ENCODE measurements around the gene VPS13C. TPM values are rescaled to one million over a fixed set of nuclear protein-coding genes. Genes with fewer than 3 reads are reported as not detected.

The VPS13C gene
- total RNA-seq, 1 experiment from 2014 or later: 18.6 TPM

- no peak for TF ChIP-seq ATF3 (IDR thresholded peaks at IDR 0.05)
Measured at GRCh38 chr15:61893146-61893545, 167.1 kb downstream of the VPS13C start (continued).

GRCh38 chr15:61892140-61892539, 168.1 kb downstream of the VPS13C start:
- no peak overlapping the region for H3K9ac ChIP-seq (ENCODE audit: low read length)
- no peaks in the 10 kb centered on the region for H3K36me3 ChIP-seq (ENCODE audit: control insufficient read depth in 1 of 2, insufficient read depth in 2 of 2, low read length in 2 of 2)
- POLR2A ChIA-PET: no interaction called here
- H3K27ac ChIP-seq (ENCODE audit: low read depth, low read length): no peak overlapping the region
- H3K4me2 ChIP-seq (ENCODE audit: low read length): no peak overlapping the region
- no peaks in the 10 kb centered on the region for H3K4me1 ChIP-seq (ENCODE audit: control insufficient read depth in 1 of 2, insufficient read depth in 2 of 2, low read length in 2 of 2)
- H3K27me3 ChIP-seq (ENCODE audit: insufficient read depth, low read length): no peaks in the 10 kb centered on the region
- TF ChIP-seq JUND (IDR thresholded peaks at IDR 0.05): no peak
- no peak for TF ChIP-seq EGR1 (IDR thresholded peaks at IDR 0.05; ENCODE audit: low read depth)
- TF ChIP-seq CBX3 (IDR thresholded peaks at IDR 0.05; ENCODE audit: low read depth): no peak
- no peak for TF ChIP-seq ATF3 (IDR thresholded peaks at IDR 0.05)
- no peak overlapping the region for H2AFZ ChIP-seq (ENCODE audit: low read depth, low read length, poor library complexity, severe bottlenecking)
- no peaks in the 10 kb centered on the region for H3K9me2 ChIP-seq (ENCODE audit: insufficient read depth)
- intact Hi-C loops (cut with micrococcal nuclease): no loop called here
- H3K9me3 ChIP-seq (ENCODE audit: control insufficient read depth in 1 of 2, insufficient read depth in 1 of 2, low read depth in 1 of 2, low read length in 2 of 2): no peaks in the 10 kb centered on the region
- CTCF ChIA-PET: no interaction called here
- DNase-seq (ENCODE audit: low read depth, low spot score) (no peak), ATAC-seq (no peak)
- no peak overlapping the region for H3K4me3 ChIP-seq (replicated peaks in 1 of 2; ENCODE audit: low read depth in 1 of 2, low read length in 2 of 2)
- no peaks in the 10 kb centered on the region for H3K79me2 ChIP-seq (ENCODE audit: insufficient read depth, low read length)
- no peaks in the 10 kb centered on the region; the same call in 1 of the 2 replicates for H4K20me1 ChIP-seq (ENCODE audit: insufficient read depth)
- no TSS peak for BruUV-seq (replicated peaks)
- RAD21 ChIA-PET (ENCODE audit: low non-redundant PET in 1 of 2, low total read pairs in 2 of 2, uncharacterized antibody in 2 of 2, unreplicated experiment in 2 of 2): no interaction called here

GRCh38 chr15:61890106-61890505, 170.1 kb downstream of the VPS13C start:
- Histone ChIP-seq H3K79me2 (ENCODE audit: insufficient read depth, low read length) (no peaks in the 10 kb centered on the region), H3K4me1 (ENCODE audit: control insufficient read depth in 1 of 2, insufficient read depth in 2 of 2, low read length in 2 of 2) (no peaks in the 10 kb centered on the region), H3K36me3 (ENCODE audit: control insufficient read depth in 1 of 2, insufficient read depth in 2 of 2, low read length in 2 of 2) (no peaks in the 10 kb centered on the region), H2AFZ (ENCODE audit: low read depth, low read length, poor library complexity, severe bottlenecking) (no peak overlapping the region), H3K27ac (ENCODE audit: low read depth, low read length) (no peak overlapping the region), H3K9me2 (ENCODE audit: insufficient read depth) (no peaks in the 10 kb centered on the region), H4K20me1 (ENCODE audit: insufficient read depth) (no peaks in the 10 kb centered on the region; the same call in 1 of the 2 replicates), H3K9me3 (ENCODE audit: control insufficient read depth in 1 of 2, insufficient read depth in 1 of 2, low read depth in 1 of 2, low read length in 2 of 2) (no peaks in the 10 kb centered on the region), H3K4me3 (replicated peaks in 1 of 2; ENCODE audit: low read depth in 1 of 2, low read length in 2 of 2) (no peak overlapping the region), H3K4me2 (ENCODE audit: low read length) (no peak overlapping the region), H3K27me3 (ENCODE audit: insufficient read depth, low read length) (no peaks in the 10 kb centered on the region), H3K9ac (ENCODE audit: low read length) (no peak overlapping the region)
- ATAC-seq (no peak), DNase-seq (ENCODE audit: low read depth, low spot score) (no peak)
- ChIA-PET RAD21 (ENCODE audit: low non-redundant PET in 1 of 2, low total read pairs in 2 of 2, uncharacterized antibody in 2 of 2, unreplicated experiment in 2 of 2) (no interaction called here), CTCF (no interaction called here), POLR2A (no interaction called here)
- intact Hi-C loops (cut with micrococcal nuclease): no loop called here
- BruUV-seq (replicated peaks): no TSS peak
- TF ChIP-seq SRF (IDR thresholded peaks at IDR 0.05; ENCODE audit: low read depth) (no peak), CBX3 (IDR thresholded peaks at IDR 0.05; ENCODE audit: low read depth) (no peak), CTCF (IDR thresholded peaks at IDR 0.05 in 2 of 3, conservative IDR thresholded peaks at IDR 0.05 in 1 of 3; ENCODE audit: borderline replicate concordance in 1 of 3, insufficient read depth in 1 of 3, low read depth in 2 of 3, low read length in 2 of 3) (no peak), EGR1 (IDR thresholded peaks at IDR 0.05; ENCODE audit: low read depth) (no peak), MAX (IDR thresholded peaks at IDR 0.05) (no peak), ZBTB33 (IDR thresholded peaks at IDR 0.05; ENCODE audit: extremely low read depth, insufficient replicate concordance, low read length) (no peak), POLR2A (IDR thresholded peaks at IDR 0.05; ENCODE audit: borderline replicate concordance, extremely low read depth, insufficient read depth, insufficient read length) (no peak), EZH2 (IDR thresholded peaks at IDR 0.05) (no peak), ZFX (IDR thresholded peaks at IDR 0.05) (no peak), EZH2phosphoT487 (IDR thresholded peaks at IDR 0.05; ENCODE audit: borderline replicate concordance) (no peak), ZNF274 (IDR thresholded peaks at IDR 0.05; ENCODE audit: low read depth, low read length) (no peak)
